ENCODE results near the gene CDCA5.

GRCh38 chr11:65085446-65085845 is 1.6 kb upstream of the CDCA5 start:
- TF ChIP-seq CTCF (IDR thresholded peaks at IDR 0.05) (no peak), POLR2A (IDR thresholded peaks at IDR 0.05) (no peak)

All from Peyer's patch (tissue), 4 donors.